ENCODE data around the gene CELF1.
"Not testable (repeated sequence)": the region's sequence is repeated elsewhere in the genome, so short reads cannot be mapped to it uniquely, and the experiment has no call there.

The CELF1 gene

DNA sequence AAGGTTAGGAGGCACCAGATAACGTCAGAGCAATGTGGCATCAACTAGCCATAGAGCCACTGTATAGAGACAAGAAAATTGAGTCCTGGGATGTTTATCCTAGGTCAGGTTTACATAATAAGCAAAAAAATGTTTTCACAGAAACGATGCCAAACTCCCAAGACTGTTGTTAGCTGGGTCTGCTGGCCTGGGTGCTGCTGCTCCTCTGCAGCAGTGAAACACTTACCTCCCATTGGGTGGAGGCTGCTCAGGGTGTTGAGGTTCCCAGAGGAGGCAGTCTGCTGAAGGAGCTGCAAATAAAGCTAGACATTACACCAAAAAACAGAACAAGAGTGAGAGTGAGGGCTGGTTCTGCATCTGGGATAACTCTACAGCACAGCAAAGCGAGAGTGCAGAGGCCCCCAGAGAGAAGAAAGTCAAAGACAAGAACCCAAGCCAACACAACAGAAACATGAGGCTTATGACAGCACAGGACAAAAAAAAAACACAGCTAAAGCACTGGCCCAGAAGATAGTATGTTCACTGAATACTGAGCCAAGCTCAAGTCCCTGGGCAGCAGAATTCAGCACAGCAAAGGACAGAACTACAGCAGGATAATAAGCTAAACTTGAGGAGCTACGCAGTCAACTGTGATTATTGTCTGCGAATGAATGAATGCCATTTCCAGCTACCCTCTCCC lies 74.1 kb downstream of the CELF1 start:
- DNase-seq: no peak

DNA sequence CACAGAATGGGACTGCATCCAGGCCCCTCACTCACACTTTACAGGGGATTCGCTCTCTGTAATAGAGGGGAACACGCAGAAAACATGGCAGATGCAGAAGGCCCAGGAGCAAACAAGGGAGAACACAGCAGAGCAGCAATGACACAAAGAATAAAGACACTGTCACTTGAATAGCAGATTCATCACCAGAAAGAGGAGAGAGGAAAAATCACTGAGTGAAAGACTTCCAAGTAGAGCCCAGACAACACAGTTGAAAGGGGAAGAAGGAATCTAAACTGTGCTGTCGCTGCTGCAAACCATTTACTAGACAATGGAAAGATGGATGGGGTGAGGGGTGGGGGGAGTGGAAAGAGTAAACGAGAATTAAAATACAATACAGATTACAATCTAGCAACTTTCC lies 75.2 kb downstream of the CELF1 start:
- DNase-seq: no peak

GRCh38 chr11:47477323-47477722 lies 75.6 kb downstream of the CELF1 start:
- DNase-seq: no peak

DNA sequence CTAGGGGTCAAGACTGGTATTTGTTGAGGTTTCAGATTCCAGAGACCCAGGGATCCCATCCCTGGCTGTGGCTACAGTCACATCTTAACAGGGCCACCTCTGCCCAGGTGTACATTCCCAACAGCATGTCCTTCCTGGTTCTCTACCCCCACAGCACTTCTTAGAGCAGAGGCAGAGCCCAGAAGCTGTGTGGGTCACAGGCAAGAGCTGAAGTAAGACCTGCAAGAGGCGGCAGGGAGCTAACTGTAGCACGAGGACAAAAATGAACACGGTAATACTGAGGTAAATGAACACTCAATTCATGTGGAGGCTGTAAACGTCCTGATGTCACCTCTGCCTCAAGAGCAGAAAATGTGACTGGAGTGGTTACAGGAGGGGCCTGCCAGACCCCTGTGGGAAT lies 82.3 kb downstream of the CELF1 start:
- DNase-seq: no peak

DNA sequence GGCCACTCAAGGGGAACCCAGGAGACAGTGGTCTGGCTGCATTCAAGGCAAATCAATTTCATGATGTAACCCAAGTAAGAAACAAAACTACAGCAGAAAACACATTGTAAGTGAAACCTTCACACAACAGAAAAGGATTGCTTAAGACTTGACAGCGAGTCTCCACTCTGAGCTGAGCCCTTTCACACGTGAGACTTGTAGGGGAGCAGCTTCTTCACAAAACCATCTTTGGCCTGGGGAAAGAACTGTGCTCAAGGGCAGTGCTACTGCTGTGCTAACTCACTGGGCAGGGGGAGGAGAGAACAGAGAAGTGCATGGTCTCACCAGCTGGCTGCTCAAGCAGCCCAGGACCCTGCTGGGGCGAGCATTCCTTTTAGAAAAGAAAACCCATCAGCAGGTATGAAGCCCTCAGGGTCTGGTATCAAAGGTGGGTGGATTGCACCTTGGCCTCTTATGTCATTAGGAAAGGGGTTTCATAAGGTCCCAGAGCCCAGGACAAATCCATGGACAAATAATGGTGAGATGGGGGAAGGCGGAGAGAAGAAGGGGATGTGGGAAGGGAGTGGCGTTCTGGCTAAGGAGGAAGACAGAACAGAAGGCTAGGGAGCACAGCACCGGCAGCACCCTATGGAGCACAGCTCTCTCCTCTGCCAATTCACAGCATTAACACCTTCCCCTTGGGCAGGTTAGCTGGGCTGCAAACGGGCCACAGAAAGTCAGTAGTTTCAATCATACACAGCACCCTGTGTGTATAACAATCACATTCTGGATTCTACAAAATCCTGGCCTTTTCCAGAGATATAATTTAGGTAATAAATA lies 83.4 kb downstream of the CELF1 start:
- DNase-seq: no peak

DNA sequence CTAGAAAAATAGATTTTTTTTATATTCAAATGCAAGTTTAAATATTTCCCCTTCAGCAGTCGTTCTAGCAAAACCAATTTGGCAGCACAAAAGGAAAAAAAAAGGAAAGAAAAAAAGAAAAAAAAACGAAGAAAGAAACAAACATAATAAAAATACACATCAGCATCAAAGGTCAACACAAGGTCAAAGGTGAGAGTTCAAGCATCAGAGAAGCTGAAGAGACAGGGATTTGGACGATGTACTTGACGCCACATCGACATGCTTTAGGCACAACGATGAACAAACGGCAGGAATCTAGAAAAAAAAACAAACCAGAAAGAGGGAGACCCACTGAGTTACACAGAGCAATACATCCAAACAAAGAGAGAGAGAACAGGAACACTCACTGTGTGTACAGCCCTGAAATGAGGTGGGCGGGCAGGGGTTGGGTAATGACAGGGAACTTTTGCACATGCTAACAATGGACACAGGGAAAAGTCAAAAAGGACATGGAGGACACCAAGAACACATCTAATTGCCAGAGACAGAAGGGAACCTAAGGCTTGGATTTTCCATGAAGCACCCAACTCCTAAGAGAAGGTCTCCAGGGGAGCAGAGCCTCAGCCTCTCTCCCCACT lies 84.2 kb downstream of the CELF1 start:
- no peak for DNase-seq

GRCh38 chr11:47467357-47467756 lies 85.6 kb downstream of the CELF1 start:
- DNase-seq: no peak

- no peak for DNase-seq
Observed at GRCh38 chr11:47466701-47467250, 86.2 kb downstream of the CELF1 start.

- no peak for DNase-seq
Observed at GRCh38 chr11:47466201-47466600, 86.7 kb downstream of the CELF1 start.

DNA sequence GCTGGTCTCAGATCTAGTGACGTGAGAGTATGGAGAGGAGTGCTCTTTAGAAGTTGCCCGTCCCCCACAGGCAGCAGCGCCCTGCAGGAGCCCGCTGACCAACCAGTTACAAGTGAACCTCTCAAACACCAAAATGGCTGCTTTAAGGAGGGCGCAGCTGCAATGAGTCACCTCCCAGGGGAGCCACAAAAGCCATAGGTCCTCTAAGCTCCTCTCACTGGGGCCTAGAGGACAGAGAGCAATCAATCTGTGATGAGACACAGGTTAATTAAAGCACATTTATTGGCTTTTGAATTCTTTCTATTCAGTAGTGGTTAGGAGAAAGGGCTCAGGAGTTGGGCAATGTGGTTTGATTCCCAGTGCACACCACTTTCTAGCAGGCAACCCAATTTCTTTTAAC lies 88.4 kb downstream of the CELF1 start:
- DNase-seq: no peak

DNA sequence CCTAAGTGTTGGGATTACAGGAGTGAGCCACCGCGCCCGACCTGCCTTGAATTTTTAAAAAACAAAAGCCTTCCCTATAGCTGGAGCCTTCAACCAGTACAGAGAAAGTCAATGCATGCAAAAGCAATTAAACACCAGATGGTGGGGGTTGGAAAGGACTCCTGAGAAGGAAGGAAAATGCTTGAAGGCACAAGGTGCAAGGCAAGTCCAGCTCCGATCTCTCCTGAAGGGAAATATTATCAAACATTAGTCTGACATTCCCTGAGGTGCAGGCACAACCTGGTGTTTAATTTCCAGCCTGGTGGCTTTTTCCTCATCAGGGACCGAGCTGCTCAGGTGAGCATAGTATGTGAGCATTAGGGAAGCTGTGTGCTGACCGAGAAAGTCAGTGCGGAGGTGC lies 91.1 kb downstream of the CELF1 start:
- no peak for DNase-seq

DNA sequence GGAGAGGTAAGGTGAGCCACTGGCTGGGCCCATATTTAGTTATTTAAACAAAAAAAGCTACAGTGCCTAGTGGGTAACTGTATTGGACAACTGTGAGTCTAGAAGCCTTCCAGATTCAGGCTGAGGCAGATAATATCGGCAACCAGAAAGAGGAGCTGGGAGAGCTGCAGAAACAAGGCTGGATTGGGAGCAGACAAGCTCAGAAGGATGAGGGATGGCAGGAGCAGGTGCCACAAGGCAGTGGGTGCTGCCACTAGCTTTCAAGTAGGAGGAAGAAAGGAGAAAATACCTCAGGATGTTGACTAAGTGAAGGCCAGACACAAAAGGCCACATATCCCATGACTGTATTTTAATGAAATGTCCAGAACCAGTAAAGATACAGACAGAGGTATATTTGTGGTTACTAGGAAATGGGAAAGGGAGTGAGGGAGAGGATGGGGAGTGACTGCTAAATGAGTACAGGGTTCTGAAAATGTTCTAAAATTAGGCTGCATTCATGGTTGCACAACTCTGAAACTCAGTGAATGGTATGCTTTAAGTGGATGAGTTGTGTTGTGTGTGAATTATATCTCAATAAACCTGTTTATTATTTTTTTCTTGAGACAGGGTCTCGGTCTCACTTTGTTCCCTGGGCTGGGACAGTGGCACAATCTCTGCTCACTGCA lies 92.2 kb downstream of the CELF1 start:
- no peak for DNase-seq

- DNase-seq: not testable (repeated sequence)
Observed at GRCh38 chr11:47454258-47454671, 98.7 kb downstream of the CELF1 start.

- no peak for DNase-seq
Observed at GRCh38 chr11:47453365-47453764, 99.6 kb downstream of the CELF1 start.

DNA sequence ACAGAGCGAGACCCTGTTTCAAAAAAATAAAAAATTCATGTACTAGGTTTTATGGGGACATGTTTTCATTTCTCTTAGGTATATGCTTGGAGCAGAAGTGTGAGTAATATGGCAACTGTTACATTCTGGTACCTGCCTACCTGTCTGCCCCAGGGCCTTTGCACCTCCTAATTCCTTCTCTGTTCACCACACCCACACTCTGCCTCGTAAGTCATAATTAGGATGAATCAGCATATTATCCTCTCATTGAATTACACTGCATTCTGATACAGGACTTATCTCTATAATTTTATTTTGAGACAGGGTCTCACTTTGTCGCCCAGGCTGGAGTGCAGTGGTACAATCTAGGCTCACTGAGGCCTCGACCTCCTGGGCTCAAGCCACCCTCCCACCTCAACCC lies 100.9 kb downstream of the CELF1 start:
- DNase-seq: no peak

GRCh38 chr11:47451436-47451835 lies 101.5 kb downstream of the CELF1 start:
- DNase-seq: no peak

DNA sequence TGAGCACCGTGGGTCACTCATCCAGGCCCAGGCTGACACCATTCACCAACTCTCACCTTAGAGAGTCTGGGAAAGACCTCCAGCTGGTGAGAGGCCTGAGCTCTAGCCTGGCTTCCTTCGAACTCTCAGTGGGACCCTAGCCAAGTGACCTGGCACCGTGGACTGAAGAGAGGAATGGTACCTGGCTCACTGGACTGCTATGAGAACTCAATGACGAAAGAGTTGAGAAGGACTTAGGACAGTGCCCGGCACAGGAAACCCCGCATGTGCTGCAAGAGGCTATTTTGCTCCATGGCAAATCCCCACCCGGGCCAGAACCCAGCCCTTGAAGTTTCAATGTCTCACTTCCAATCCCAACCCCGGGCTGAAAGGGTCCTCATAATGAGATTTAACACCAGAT lies 103.4 kb downstream of the CELF1 start:
- no peak for DNase-seq

GRCh38 chr11:47448566-47449427 lies 104.1 kb downstream of the CELF1 start, which contains the start of gene RAPSN:
Gene RAPSN, minus strand, starts transcription at chr11:47449136. Its CDS starts 172 bp downstream, at chr11:47448964.
- no peak for DNase-seq

DNA sequence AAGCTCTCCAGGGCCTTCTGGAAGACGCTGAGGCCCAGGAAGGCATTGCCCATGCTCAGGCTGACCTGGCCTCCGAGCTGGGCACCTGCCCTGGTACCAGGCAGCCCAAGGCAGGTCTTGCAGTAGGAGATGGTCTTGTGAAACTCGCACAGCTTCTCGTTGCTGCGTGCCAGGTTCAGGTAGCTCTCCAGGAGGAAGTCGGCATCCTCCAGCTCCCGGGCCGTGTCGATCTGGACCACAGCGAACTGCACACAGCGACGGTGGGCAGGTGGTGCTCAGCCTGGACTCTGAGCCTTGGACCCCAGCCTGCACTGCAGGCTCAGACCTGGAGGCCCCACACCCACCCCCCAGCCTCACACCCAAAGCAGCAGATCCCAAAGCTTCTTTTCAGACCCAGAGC lies 105.0 kb downstream of the CELF1 start:
- no peak for DNase-seq

- DNase-seq: no peak
Observed at GRCh38 chr11:47446833-47447232, 106.1 kb downstream of the CELF1 start.

GRCh38 chr11:47445840-47446239 lies 107.1 kb downstream of the CELF1 start:
- DNase-seq: no peak

- DNase-seq: no peak
Observed at GRCh38 chr11:47443817-47444216, 109.1 kb downstream of the CELF1 start.

Data from activated CD8-positive, alpha-beta memory T cell treated with anti-CD3 and anti-CD28 coated beads, Interleukin-2, amount 50 U/mL, for 48 hours (primary cell).